Neural crest cell (in vitro differentiated cells): ENCODE measurements around the gene CAPN13. TPM values are rescaled to one million over a fixed set of nuclear protein-coding genes. Genes with fewer than 3 reads are reported as not detected.

ENCODE experiments used
- DNase-seq: peaks from one replicate; pipeline ENCODE4 v3.0.0; 2021; ENCODE audit warnings: low read depth, mixed read lengths, low spot score
- H3K27ac Mint-ChIP-seq: one replicate; pipeline ENCODE4 v1.8.0; 2021; ENCODE audit warnings: mild to moderate bottlenecking, mixed read lengths; ENCODE audit not compliant: unreplicated experiment
- H3K27me3 Mint-ChIP-seq: 2 replicates; pipeline ENCODE4 v1.8.0; 2021; ENCODE audit warnings: low read depth, mild to moderate bottlenecking, mixed read lengths
- H3K36me3 Mint-ChIP-seq: 2 replicates; pipeline ENCODE4 v1.8.0; 2021; ENCODE audit warnings: low read depth, mild to moderate bottlenecking, mixed read lengths
- H3K4me1 Mint-ChIP-seq: 2 replicates; pipeline ENCODE4 v1.8.0; 2021; ENCODE audit warnings: mixed read lengths
- H3K4me3 Mint-ChIP-seq: one replicate; pipeline ENCODE4 v1.8.0; 2021; ENCODE audit warnings: mild to moderate bottlenecking, mixed read lengths
- H3K9me3 Mint-ChIP-seq: 2 replicates; pipeline ENCODE4 v1.8.0; 2021; ENCODE audit warnings: mixed read lengths
- CTCF ChIP-seq: fragments of 200-600 bp; sonication (generic); conservative IDR thresholded peaks from 2 replicates; pipeline ENCODE4 v1.5.0; 2021; ENCODE audit warnings: antibody characterized with exemption, mild to moderate bottlenecking
- total RNA-seq: library from RNA; stranded (reverse); gene quantifications from 2 replicates; pipeline ENCODE4 v1.2.1, GENCODE V29; 2021

Gene CAPN13
- total RNA-seq, 1 donor from 2014 or later = not detected

GRCh38 chr2:30705711-30706533, 101.3 kb downstream of the CAPN13 start:
- peaks cover 4% of the 10 kb centered on the region for H3K27me3 Mint-ChIP-seq
- DNase-seq = no peak
- H3K9me3 Mint-ChIP-seq = peaks cover 18% of the 10 kb centered on the region
- no peaks in the 10 kb centered on the region for H3K4me1 Mint-ChIP-seq
- no peak for TF ChIP-seq CTCF
- no peak overlapping the region for H3K4me3 Mint-ChIP-seq
- peaks cover 9% of the 10 kb centered on the region for H3K36me3 Mint-ChIP-seq
- H3K27ac Mint-ChIP-seq = no peak overlapping the region

GRCh38 chr2:30705056-30705455, 102.2 kb downstream of the CAPN13 start:
- H3K9me3 Mint-ChIP-seq = peaks cover 19% of the 10 kb centered on the region
- no peak for TF ChIP-seq CTCF
- no peak for DNase-seq
- no peak overlapping the region for H3K4me3 Mint-ChIP-seq
- no peaks in the 10 kb centered on the region for H3K4me1 Mint-ChIP-seq
- peaks cover 4% of the 10 kb centered on the region for H3K27me3 Mint-ChIP-seq
- H3K27ac Mint-ChIP-seq = no peak overlapping the region
- peaks cover 9% of the 10 kb centered on the region for H3K36me3 Mint-ChIP-seq

DNA sequence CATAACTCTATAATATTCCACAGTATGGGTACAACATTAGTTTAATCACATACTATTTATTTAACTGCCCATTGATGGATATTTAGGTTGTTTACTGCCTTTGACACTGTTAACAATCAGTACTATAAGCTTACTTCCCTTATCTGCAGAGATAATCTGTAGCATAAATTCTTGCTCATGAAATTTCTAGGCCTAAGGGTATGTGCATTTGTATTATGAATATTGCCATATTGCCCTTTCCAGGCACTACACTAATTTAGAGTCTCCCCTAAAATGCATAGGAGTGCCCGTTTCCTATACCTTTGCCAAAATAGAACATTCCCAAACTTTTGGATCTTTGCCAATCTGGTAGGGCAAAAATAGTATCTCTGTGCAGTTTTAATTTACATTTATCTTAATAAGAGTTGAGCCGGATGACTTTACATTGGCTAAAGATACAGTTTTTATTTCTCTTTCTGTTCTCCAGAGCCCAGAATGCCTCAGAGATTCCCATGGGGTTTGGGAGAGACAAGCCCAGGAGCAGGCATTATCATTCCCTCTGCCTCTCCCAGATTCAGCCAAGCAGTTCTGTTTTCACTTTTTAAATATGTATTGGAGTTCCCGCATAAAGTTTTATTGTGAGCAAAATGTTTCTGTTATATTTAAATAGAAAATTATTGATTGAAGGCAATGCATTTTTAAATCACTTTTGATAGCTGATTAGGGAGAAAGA, 102.8 kb downstream of the CAPN13 start:
- H3K4me3 Mint-ChIP-seq = no peak overlapping the region
- no peaks in the 10 kb centered on the region for H3K4me1 Mint-ChIP-seq
- peaks cover 9% of the 10 kb centered on the region for H3K36me3 Mint-ChIP-seq
- no peak for TF ChIP-seq CTCF
- no peak overlapping the region for H3K27ac Mint-ChIP-seq
- no peak for DNase-seq
- H3K9me3 Mint-ChIP-seq = peaks cover 19% of the 10 kb centered on the region
- peaks cover 4% of the 10 kb centered on the region for H3K27me3 Mint-ChIP-seq

GRCh38 chr2:30702694-30703093, 104.6 kb downstream of the CAPN13 start:
- H3K27ac Mint-ChIP-seq = no peak overlapping the region
- peaks cover 9% of the 10 kb centered on the region for H3K36me3 Mint-ChIP-seq
- no peak overlapping the region for H3K4me3 Mint-ChIP-seq
- peaks cover 4% of the 10 kb centered on the region for H3K27me3 Mint-ChIP-seq
- no peak for TF ChIP-seq CTCF
- H3K9me3 Mint-ChIP-seq = peaks cover 21% of the 10 kb centered on the region
- no peak for DNase-seq
- no peaks in the 10 kb centered on the region for H3K4me1 Mint-ChIP-seq

GRCh38 chr2:30701782-30702181, 105.5 kb downstream of the CAPN13 start:
- no peak for TF ChIP-seq CTCF
- Mint-ChIP-seq H3K36me3 (peaks cover 9% of the 10 kb centered on the region), H3K9me3 (peaks cover 22% of the 10 kb centered on the region), H3K4me1 (no peaks in the 10 kb centered on the region), H3K27ac (no peak overlapping the region), H3K27me3 (peaks cover 4% of the 10 kb centered on the region), H3K4me3 (no peak overlapping the region)
- DNase-seq = no peak
